Measurements from ENCODE around the gene BTBD9.

BTBD9 gene

DNA sequence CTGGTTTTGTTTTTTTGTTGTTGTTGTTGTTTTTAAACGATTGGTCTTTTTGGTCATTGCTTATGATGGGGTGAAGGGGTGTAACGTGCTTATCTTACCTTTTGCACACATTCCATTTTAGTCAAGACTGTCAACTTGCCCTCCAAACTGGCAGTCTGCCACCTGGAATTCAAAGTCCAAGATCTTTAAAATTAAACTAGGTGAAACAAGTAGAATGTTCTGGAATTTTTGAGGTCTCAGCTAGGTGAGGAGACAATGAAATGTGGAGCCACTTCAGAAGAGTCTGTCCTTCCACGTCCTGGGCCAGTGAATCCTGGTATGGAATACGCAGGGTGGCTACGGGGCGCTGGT lies 475.6 kb downstream of the BTBD9 start:
- TF ChIP-seq, protein P1, sequence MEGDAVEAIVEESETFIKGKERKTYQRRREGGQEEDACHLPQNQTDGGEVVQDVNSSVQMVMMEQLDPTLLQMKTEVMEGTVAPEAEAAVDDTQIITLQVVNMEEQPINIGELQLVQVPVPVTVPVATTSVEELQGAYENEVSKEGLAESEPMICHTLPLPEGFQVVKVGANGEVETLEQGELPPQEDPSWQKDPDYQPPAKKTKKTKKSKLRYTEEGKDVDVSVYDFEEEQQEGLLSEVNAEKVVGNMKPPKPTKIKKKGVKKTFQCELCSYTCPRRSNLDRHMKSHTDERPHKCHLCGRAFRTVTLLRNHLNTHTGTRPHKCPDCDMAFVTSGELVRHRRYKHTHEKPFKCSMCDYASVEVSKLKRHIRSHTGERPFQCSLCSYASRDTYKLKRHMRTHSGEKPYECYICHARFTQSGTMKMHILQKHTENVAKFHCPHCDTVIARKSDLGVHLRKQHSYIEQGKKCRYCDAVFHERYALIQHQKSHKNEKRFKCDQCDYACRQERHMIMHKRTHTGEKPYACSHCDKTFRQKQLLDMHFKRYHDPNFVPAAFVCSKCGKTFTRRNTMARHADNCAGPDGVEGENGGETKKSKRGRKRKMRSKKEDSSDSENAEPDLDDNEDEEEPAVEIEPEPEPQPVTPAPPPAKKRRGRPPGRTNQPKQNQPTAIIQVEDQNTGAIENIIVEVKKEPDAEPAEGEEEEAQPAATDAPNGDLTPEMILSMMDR (IDR thresholded peaks at IDR 0.05; ENCODE audit: low read length, missing control alignments), result no peak
- DNase-seq (ENCODE audit: low read depth), result no peak
- no peak overlapping the region for H3K4me3 ChIP-seq (replicated peaks; ENCODE audit: low read depth, low read length)

DNA sequence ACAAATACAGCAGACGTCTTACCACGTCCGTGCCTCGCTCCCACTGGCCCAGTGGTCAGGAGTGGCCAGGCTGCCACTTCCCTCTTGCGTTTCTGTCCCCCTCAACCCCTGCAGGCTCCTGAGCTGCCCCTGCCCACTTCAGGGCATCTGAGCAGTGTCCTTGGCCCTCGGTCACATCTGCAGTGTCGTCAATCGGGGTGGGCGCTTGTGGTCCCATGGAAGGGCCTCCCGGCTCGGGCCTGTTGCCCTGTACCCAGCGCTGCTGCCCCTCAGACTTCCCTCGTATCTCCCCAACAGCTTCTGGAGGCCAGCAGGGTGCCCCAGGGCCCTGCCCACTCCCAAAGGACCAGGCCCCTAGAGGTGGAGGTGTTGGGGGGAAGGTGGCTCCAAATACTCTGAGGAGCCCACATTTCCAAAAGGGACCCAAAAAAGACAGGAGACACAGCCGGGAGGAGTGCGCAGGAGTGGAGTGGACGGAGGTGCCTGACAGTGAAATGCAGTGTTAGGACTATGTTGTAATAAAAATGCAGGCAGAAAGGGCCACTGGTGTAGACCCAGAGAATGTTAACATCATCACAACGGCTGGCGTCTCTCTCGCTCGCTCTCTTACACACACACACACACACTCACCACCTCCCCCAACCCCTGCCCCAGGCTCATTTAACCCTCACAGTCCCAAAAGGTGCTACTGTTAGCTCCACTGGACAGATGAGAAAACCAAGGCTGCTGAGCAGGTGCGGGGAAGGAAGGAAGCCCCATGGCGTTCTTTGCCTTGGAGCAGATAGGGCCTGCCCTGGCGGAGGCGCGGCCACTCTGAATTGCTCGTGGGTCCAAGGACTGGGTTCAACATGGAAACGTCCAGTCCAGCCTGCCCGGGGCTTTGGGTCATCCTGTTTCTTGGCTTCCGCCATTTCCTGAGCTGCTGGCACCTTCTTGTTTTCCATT lies 476.3 kb downstream of the BTBD9 start:
- TF ChIP-seq, protein P1 (IDR thresholded peaks at IDR 0.05; ENCODE audit: low read length, missing control alignments), result no peak
- no peak overlapping the region for H3K4me3 ChIP-seq (replicated peaks; ENCODE audit: low read depth, low read length)
- no peak for DNase-seq (ENCODE audit: low read depth)

DNA sequence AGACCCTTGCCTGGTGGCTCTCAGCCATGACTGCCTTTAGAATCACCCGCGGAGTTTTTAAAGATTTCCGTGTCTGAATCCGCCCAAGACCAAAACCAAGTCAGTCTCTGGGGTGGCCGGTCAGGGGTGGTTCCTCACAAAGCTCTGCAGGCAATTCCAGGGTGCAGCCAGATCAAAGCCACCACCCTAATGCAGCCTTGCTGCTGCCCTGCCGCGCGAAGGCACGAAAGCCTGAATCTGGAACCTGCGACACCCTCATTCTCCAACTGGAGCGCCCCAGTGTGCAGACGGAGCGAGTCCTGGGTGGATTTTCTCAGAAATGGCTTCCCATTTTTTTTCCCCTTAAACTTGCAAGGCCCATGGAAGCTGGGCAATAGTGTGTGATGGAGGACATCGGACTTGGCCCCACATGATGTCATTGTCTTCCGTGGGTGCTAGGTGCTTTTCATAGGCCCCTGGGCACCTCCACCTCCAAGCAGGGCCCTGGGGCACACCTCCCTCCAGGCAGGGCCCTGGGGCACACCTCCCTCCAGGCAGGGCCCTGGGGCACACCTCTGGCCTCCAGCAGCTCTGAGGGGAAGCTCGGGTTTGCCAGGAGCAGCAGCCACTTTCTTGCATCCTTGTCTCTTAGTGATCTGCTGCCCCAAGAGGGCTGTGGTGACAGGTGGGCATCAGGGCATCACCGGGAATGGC lies 477.1 kb downstream of the BTBD9 start:
- DNase-seq (ENCODE audit: low read depth), result no peak
- TF ChIP-seq, protein P1 (IDR thresholded peaks at IDR 0.05; ENCODE audit: low read length, missing control alignments), result no peak
- H3K4me3 ChIP-seq (replicated peaks; ENCODE audit: low read depth, low read length), result no peak overlapping the region

DNA sequence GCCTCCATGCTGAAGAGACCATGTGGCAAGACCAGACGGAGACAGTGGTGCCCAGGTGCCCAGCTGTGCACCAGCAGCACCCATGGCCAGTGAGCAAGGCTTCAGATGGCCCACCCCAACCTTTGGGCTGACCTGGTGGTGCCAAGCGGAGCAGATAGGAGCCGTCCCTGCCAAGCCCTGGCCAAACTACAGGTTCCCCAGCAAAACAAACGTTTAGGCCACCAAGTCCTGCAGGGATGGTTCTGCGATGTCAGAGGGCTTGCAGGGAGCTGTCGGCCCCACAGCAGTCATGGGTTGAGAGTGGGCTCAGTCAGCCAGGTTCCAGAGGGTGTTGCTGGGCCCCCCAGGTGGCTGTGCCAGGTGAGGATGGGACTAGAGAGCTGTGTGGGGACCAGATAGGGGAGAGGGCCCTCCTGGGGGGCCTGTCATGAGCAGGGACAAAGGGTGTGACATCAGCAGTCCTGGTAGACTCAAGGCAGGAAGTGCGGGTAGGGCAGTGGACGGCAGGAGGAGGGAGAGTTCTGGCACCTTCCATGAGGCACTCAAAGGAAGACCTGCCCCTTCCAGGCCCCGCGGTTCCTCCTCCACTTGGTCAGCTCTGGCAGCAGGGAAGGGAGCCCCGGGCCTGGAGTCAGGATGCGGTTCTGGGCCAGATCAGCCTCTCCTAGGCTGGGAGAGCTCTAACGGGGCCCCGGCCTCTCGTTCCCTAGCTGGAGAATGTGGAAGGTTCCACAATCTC lies 477.8 kb downstream of the BTBD9 start:
- no peak overlapping the region for H3K4me3 ChIP-seq (replicated peaks; ENCODE audit: low read depth, low read length)
- TF ChIP-seq, protein P1 (IDR thresholded peaks at IDR 0.05; ENCODE audit: low read length, missing control alignments), result no peak
- no peak for DNase-seq (ENCODE audit: low read depth)

DNA sequence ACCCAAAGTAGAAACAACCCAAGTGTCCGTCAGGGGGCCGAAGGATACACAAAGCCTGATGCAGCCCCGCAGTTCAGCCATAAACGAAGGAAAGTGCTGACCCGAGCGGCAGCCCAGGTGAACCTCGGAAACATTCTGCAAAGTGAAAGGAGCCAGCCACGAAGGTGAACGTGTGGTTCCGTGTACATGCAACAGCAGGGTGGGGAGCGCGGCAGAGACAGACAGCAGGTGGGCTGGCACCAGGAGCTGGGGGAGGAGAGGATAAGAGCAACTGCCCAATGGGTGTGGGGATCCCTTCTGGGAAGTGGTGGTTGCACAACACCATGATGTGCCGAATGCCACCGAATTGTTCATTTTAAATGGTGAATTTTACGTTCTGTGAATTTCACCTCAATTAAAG lies 478.4 kb downstream of the BTBD9 start:
- TF ChIP-seq, protein P1 (IDR thresholded peaks at IDR 0.05; ENCODE audit: low read length, missing control alignments), result no peak
- DNase-seq (ENCODE audit: low read depth), result no peak
- no peak overlapping the region for H3K4me3 ChIP-seq (replicated peaks; ENCODE audit: low read depth, low read length)

DNA sequence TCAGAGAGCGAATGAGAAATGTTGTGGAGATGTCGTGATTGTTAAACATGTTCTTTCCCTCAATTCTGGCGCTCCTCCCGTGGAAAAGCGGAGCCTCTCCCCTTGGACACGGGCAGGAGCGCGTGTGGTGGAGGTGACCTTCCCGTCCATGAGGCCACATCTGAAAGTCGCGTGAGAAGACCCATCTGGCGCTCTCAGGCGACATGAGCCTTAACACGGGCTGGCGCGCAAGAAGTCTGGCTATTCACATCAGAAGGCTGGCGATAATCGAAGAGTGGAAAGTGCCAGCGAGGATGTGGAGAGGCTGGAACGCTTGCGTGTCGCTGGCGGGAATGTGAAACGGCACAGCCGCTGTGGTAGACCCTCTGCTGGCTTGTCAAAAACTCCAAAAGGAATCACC lies 478.9 kb downstream of the BTBD9 start:
- TF ChIP-seq, protein P1 (IDR thresholded peaks at IDR 0.05; ENCODE audit: low read length, missing control alignments), result no peak
- no peak overlapping the region for H3K4me3 ChIP-seq (replicated peaks; ENCODE audit: low read depth, low read length)
- no peak for DNase-seq (ENCODE audit: low read depth)

Measured in fibroblast of pulmonary artery (primary cell).